Measurements from ENCODE around the gene SAFB.

DNA sequence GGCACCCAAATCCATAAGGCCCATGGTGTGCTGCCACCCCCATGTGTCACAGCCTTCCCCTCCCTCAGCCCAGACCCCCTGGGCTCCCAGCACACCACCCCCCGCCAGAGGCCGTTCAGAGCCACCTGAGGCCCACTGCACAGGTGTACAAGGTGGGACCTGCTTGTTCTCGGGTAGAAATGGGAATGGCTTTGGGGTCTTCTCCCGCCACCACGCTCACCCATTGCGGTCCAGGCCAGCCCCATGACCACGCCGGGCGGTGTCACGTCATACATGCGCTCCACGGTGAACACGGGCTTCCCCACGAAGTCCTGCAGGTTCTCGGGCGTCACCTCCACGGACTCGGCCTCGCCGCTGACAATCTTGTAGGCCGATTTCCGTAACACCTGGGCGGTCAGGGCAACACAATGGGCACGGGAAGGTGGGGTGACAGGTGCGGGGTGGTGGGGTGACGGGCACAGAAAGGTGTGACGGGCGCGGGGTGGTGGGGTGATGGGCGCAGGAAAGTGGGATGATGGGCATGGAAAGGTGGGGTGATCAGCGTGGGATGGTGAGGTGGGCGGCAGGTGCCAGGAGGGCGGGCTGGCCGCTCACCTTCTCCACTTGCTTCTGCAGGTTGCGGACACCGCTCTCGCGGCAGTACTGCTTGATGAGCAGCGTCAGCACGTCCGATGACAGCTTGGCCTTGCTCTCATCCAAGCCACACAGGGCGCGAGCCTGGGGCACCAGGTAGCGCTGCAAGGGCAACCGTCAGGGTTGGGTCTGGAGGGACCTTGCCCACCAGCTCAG lies 71.5 kb downstream of the SAFB start:
- TF ChIP-seq, protein P1, sequence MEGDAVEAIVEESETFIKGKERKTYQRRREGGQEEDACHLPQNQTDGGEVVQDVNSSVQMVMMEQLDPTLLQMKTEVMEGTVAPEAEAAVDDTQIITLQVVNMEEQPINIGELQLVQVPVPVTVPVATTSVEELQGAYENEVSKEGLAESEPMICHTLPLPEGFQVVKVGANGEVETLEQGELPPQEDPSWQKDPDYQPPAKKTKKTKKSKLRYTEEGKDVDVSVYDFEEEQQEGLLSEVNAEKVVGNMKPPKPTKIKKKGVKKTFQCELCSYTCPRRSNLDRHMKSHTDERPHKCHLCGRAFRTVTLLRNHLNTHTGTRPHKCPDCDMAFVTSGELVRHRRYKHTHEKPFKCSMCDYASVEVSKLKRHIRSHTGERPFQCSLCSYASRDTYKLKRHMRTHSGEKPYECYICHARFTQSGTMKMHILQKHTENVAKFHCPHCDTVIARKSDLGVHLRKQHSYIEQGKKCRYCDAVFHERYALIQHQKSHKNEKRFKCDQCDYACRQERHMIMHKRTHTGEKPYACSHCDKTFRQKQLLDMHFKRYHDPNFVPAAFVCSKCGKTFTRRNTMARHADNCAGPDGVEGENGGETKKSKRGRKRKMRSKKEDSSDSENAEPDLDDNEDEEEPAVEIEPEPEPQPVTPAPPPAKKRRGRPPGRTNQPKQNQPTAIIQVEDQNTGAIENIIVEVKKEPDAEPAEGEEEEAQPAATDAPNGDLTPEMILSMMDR (IDR thresholded peaks at IDR 0.05), result no peak
- TF ChIP-seq POLR2A (IDR thresholded peaks at IDR 0.05) (no peak), POLR2AphosphoS5 (IDR thresholded peaks at IDR 0.05) (no peak), EP300 (IDR thresholded peaks at IDR 0.05; ENCODE audit: low read depth) (no peak)

Data from transverse colon (tissue), 4 donors.